ENCODE measurements around the gene CDC5L. TPM values are rescaled to one million over a fixed set of nuclear protein-coding genes. Genes with fewer than 3 reads are reported as not detected.

CDC5L gene
- total and polyA plus RNA-seq, 2 of the 13 experiments (the other 11 are each of a cell fraction or from before 2014, with no cell fraction given) = 11.0 to 34.2 TPM

GRCh38 chr6:44475779-44476434 is 88.4 kb downstream of the CDC5L start (continued):
- TF ChIP-seq, protein P1, sequence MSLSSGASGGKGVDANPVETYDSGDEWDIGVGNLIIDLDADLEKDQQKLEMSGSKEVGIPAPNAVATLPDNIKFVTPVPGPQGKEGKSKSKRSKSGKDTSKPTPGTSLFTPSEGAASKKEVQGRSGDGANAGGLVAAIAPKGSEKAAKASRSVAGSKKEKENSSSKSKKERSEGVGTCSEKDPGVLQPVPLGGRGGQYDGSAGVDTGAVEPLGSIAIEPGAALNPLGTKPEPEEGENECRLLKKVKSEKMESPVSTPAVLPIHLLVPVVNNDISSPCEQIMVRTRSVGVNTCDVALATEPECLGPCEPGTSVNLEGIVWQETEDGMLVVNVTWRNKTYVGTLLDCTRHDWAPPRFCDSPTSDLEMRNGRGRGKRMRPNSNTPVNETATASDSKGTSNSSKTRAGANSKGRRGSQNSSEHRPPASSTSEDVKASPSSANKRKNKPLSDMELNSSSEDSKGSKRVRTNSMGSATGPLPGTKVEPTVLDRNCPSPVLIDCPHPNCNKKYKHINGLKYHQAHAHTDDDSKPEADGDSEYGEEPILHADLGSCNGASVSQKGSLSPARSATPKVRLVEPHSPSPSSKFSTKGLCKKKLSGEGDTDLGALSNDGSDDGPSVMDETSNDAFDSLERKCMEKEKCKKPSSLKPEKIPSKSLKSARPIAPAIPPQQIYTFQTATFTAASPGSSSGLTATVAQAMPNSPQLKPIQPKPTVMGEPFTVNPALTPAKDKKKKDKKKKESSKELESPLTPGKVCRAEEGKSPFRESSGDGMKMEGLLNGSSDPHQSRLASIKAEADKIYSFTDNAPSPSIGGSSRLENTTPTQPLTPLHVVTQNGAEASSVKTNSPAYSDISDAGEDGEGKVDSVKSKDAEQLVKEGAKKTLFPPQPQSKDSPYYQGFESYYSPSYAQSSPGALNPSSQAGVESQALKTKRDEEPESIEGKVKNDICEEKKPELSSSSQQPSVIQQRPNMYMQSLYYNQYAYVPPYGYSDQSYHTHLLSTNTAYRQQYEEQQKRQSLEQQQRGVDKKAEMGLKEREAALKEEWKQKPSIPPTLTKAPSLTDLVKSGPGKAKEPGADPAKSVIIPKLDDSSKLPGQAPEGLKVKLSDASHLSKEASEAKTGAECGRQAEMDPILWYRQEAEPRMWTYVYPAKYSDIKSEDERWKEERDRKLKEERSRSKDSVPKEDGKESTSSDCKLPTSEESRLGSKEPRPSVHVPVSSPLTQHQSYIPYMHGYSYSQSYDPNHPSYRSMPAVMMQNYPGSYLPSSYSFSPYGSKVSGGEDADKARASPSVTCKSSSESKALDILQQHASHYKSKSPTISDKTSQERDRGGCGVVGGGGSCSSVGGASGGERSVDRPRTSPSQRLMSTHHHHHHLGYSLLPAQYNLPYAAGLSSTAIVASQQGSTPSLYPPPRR (CRISPR knock-in tag; IDR thresholded peaks at IDR 0.05; ENCODE audit: borderline replicate concordance) = peak; percentile 23; the same call in 1 of the 2 replicates
- TF ChIP-seq, protein P2, sequence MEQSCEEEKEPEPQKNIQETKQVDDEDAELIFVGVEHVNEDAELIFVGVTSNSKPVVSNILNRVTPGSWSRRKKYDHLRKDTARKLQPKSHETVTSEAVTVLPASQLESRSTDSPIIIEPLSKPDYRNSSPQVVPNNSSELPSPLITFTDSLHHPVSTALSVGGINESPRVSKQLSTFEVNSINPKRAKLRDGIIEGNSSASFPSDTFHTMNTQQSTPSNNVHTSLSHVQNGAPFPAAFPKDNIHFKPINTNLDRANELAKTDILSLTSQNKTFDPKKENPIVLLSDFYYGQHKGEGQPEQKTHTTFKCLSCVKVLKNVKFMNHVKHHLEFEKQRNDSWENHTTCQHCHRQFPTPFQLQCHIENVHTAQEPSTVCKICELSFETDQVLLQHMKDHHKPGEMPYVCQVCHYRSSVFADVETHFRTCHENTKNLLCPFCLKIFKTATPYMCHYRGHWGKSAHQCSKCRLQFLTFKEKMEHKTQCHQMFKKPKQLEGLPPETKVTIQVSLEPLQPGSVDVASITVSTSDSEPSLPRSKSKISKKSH (CRISPR knock-in tag; IDR thresholded peaks at IDR 0.05; ENCODE audit: borderline replicate concordance) = no peak; the same call in 1 of the 2 replicates
- 0 out of 2 replicates have a peak, but pooled peaks have one; percentile 53 for TF ChIP-seq CBFB (CRISPR knock-in tag; IDR thresholded peaks at IDR 0.05)
- no peak for TF ChIP-seq E2F2 (CRISPR knock-in tag; IDR thresholded peaks at IDR 0.05; ENCODE audit: borderline replicate concordance)
- TF ChIP-seq SOX13 (IDR thresholded peaks at IDR 0.05) = no peak
- TF ChIP-seq SOX13 (CRISPR knock-in tag; conservative IDR thresholded peaks at IDR 0.05 in 1 of 2, IDR thresholded peaks at IDR 0.05 in 1 of 2) = peak in 1 of 2 experiments; percentile 23; a peak in 1 of 4 replicates
- TF ChIP-seq NFE2 (CRISPR knock-in tag; IDR thresholded peaks at IDR 0.05) = no peak
- no peak for TF ChIP-seq SOX6 (IDR thresholded peaks at IDR 0.05)
- TF ChIP-seq SOX6 (CRISPR knock-in tag; IDR thresholded peaks at IDR 0.05) = peak; percentile 53; the same call in 1 of the 2 replicates
- no peak for TF ChIP-seq ZNF207 (IDR thresholded peaks at IDR 0.05; ENCODE audit: borderline replicate concordance)
- no peak for TF ChIP-seq ZNF841 (CRISPR knock-in tag; IDR thresholded peaks at IDR 0.05; ENCODE audit: borderline replicate concordance)
- 0 out of 2 replicates have a peak, but pooled peaks have one; percentile 35 for TF ChIP-seq ZNF383 (CRISPR knock-in tag; IDR thresholded peaks at IDR 0.05; ENCODE audit: borderline replicate concordance)
- TF ChIP-seq SATB2 (CRISPR knock-in tag; IDR thresholded peaks at IDR 0.05) = no peak
- peak; percentile 32; the same call in 1 of the 2 replicates for TF ChIP-seq GATAD2A (CRISPR knock-in tag; IDR thresholded peaks at IDR 0.05)
- peak; percentile 86 for TF ChIP-seq GABPB1 (CRISPR knock-in tag; IDR thresholded peaks at IDR 0.05)
- no peak for TF ChIP-seq ZFP1 (CRISPR knock-in tag; IDR thresholded peaks at IDR 0.05)
- no peak for TF ChIP-seq CREM (IDR thresholded peaks at IDR 0.05)
- TF ChIP-seq CREM (CRISPR knock-in tag; IDR thresholded peaks at IDR 0.05) = no peak
- TF ChIP-seq, protein P3, sequence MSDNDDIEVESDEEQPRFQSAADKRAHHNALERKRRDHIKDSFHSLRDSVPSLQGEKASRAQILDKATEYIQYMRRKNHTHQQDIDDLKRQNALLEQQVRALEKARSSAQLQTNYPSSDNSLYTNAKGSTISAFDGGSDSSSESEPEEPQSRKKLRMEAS (IDR thresholded peaks at IDR 0.05) = peak; percentile 48; the same call in 1 of the 2 replicates
- TF ChIP-seq ZFP37 (CRISPR knock-in tag; IDR thresholded peaks at IDR 0.05; ENCODE audit: borderline replicate concordance) = no peak
- TF ChIP-seq, protein P4, sequence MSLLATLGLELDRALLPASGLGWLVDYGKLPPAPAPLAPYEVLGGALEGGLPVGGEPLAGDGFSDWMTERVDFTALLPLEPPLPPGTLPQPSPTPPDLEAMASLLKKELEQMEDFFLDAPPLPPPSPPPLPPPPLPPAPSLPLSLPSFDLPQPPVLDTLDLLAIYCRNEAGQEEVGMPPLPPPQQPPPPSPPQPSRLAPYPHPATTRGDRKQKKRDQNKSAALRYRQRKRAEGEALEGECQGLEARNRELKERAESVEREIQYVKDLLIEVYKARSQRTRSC (CRISPR knock-in tag; IDR thresholded peaks at IDR 0.05; ENCODE audit: low read depth) = no peak
